Activated T-helper 17 cell treated with anti-CD3 and anti-CD28 coated beads, Interleukin-2, amount 50 U/mL, for 72 hours (primary cell): Measurements from ENCODE around the gene LAIR2. TPM values are rescaled to one million over a fixed set of nuclear protein-coding genes. Genes with fewer than 3 reads are reported as not detected.

Experiments used
- ATAC-seq: fragments of 150-1000 bp; cut with Tn5 transposase; replicated peaks from 2 replicates; pipeline ENCODE4 v1.10.0; 2021; ENCODE audit warnings: mild to moderate bottlenecking, moderate library complexity
- H3K27ac Mint-ChIP-seq: one replicate; pipeline ENCODE4 v1.8.0; 2022; ENCODE audit warnings: mixed read lengths
- H3K27me3 Mint-ChIP-seq: one replicate; pipeline ENCODE4 v1.8.0; 2022; ENCODE audit warnings: mixed read lengths
- H3K36me3 Mint-ChIP-seq: one replicate; pipeline ENCODE4 v1.8.0; 2022; ENCODE audit warnings: low read depth, mild to moderate bottlenecking, mixed read lengths
- H3K4me1 Mint-ChIP-seq: one replicate; pipeline ENCODE4 v1.8.0; 2022; ENCODE audit warnings: mixed read lengths
- H3K4me3 Mint-ChIP-seq: one replicate; pipeline ENCODE4 v1.8.0; 2022; ENCODE audit warnings: mild to moderate bottlenecking, mixed read lengths
- H3K9me3 Mint-ChIP-seq: one replicate; pipeline ENCODE4 v1.8.0; 2022; ENCODE audit warnings: mixed read lengths
- total RNA-seq, 2 donors: library from RNA; stranded (reverse); gene quantifications; one replicate each; pipeline ENCODE4 v1.2.3, GENCODE V29; 2022

Gene LAIR2
- total RNA-seq: under 1 TPM in 1 of 2 donors, not detected in 1; 0.66 TPM

DNA sequence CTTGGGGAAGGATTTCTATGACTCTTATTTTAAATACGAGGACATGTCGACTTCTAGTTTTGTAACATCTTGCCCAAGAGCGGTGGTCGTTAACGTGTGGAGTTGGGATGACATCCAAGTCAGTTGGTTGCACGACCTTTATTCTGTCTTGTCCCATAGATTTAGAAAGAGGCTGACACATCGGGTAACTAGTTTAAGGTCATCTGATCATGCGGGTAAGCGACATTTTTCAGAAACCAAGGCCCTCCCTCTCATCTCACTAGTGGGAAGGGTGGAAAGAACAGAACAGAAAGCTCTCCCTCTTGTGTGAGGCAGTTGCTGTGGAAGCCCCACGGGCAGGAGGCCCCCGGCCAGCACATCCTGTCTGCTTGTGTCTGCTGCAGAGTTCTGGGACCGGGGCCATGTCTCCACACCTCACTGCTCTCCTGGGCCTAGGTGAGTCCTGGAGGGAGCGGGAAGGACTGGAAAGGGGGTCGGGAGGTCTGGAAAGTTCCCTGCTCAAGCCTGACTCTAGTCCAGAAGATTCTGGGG, at the start of gene LAIR2:
LAIR2 (plus strand) TSS at position 314 of the 531 bp plus-strand sequence; CDS start at position 402, 88 bp downstream.
- Mint-ChIP-seq H3K4me3 (no peak within 1 kb of the TSS), H3K4me1 (peaks cover 8% of the 10 kb centered on the region), H3K9me3 (no peaks in the 10 kb centered on the region), H3K36me3 (no peaks in the 10 kb centered on the region), H3K27ac (no peak within 1 kb of the TSS), H3K27me3 (peaks cover 22% of the 10 kb centered on the region)
- peak; percentile 15 for ATAC-seq

GRCh38 chr19:54453921-54454780, 48.5 kb upstream of the LAIR2 start:
- peaks cover 97% of the 10 kb centered on the region for H3K36me3 Mint-ChIP-seq
- H3K27ac Mint-ChIP-seq: no peak overlapping the region
- no peaks in the 10 kb centered on the region for H3K27me3 Mint-ChIP-seq
- H3K9me3 Mint-ChIP-seq: no peaks in the 10 kb centered on the region
- no peak for ATAC-seq
- peaks cover 29% of the 10 kb centered on the region for H3K4me1 Mint-ChIP-seq
- H3K4me3 Mint-ChIP-seq: no peak overlapping the region

DNA sequence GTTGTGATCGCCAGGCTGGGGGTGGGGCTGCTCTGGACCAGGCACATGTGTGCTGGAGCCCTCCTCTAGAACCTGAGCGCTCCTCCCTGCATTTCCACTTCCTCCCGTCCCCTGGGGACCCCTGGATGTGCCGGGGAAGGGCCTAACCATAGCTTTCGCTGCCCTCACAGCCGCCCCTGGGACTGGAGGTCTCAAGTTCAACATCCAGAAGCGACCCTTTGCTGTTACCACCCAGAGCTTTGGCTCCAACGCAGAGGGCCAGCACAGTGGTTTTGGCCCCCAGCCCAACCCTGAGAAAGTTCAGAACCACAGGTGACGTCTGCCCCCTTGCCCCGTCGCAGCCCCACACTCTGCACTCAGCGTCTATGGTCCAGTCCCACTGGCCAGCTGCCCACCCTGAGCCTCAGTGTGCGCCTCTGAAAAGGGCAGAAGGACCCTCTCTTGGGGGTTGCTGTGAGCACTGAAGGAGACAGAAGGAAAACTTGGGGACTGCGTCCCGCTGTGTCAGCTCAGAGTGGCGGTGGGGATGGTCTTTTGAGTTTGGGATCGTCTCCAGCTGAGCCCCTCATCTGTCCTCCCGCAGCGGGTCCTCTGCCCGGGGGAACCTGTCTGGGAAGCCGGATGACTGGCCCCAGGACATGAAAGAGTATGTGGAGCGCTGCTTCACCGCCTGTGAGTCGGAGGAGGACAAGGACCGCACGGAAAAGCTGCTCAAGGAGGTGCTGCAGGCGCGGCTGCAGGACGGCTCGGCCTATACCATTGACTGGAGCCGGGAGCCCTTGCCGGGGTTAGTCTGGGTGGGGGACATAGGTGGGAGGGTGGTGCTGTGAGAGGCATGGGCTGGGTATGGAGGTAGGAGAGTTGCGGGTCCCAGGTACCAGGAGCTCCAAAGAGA, 47.6 kb upstream of the LAIR2 start:
- H3K4me3 Mint-ChIP-seq: no peak overlapping the region
- peaks cover 97% of the 10 kb centered on the region for H3K36me3 Mint-ChIP-seq
- H3K27me3 Mint-ChIP-seq: no peaks in the 10 kb centered on the region
- H3K9me3 Mint-ChIP-seq: no peaks in the 10 kb centered on the region
- H3K4me1 Mint-ChIP-seq: peaks cover 34% of the 10 kb centered on the region
- H3K27ac Mint-ChIP-seq: no peak overlapping the region
- no peak for ATAC-seq

DNA sequence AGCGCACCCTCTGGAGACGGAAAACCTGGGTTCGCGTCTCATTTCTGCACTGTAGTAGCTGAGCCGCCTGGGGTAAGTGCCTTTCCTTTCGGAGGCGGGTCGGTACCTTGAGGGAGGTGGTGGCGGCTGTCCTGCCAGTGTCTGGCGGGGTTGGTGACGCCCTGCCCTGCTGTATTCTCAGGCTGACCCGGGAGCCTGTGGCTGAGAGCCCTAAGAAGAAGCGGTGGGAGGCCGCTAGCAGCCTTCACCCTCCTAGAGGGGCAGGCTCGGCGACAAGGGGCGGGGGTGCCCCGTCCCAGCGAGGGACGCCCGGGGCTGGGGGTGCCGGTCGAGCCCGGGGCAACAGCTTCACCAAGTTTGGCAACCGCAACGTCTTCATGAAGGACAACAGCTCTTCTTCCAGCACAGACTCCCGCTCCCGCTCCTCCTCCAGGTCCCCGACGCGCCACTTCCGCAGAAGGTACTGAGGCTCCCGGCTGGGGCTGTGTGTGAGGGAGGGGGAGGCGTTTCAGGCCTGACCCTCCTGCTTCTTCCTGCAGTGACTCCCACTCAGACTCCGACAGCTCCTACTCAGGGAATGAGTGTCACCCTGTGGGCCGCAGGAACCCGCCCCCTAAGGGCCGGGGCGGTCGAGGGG, 46.7 kb upstream of the LAIR2 start:
- peaks cover 27% of the 10 kb centered on the region for H3K4me1 Mint-ChIP-seq
- no peaks in the 10 kb centered on the region for H3K9me3 Mint-ChIP-seq
- no peak for ATAC-seq
- no peak overlapping the region for H3K4me3 Mint-ChIP-seq
- peaks cover 93% of the 10 kb centered on the region for H3K36me3 Mint-ChIP-seq
- no peak overlapping the region for H3K27ac Mint-ChIP-seq
- H3K27me3 Mint-ChIP-seq: no peaks in the 10 kb centered on the region

DNA sequence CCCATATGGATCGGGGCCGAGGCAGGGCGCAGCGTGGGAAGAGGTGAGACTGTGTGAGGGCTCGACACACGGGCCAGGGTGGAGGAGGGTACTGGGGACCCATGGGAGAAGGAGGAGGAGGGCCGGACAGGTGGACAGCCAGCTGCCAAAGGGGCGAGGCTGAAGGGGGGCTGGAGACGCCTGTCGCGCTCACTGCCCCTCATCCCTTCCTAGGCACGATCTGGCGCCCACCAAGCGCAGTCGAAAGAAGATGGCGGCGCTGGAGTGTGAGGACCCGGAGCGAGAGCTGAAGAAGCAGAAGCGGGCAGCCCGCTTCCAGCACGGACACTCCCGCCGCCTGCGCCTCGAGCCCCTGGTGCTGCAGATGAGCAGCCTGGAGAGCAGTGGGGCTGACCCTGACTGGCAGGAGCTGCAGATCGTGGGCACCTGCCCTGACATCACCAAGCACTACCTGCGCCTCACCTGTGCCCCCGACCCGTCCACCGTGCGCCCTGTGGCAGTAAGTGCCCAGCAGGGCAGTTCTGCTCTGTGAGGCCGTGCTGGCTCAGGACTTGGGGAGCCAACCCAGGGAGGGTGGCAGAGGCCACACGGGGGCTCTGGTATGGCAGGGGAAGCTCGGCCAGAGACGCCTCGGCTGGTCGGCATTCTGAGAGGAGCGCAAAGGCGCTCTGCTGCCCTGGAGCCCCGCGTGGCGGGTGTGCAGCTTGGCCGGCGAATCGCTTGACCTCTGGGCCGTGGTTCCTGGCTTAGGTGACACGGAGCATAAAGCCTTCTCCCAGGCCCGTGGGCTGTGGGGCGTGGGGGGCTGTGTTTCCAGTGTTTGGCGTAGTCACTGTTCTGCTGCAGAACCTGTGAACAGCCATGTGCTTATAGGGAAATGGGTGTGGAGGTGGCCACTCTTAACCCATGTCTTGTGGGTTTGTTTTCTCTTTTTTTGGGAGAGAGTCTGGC, 45.9 kb upstream of the LAIR2 start:
- peaks cover 93% of the 10 kb centered on the region for H3K36me3 Mint-ChIP-seq
- H3K4me1 Mint-ChIP-seq: peaks cover 26% of the 10 kb centered on the region
- ATAC-seq: no peak
- no peaks in the 10 kb centered on the region for H3K27me3 Mint-ChIP-seq
- no peak overlapping the region for H3K27ac Mint-ChIP-seq
- no peaks in the 10 kb centered on the region for H3K9me3 Mint-ChIP-seq
- no peak overlapping the region for H3K4me3 Mint-ChIP-seq

DNA sequence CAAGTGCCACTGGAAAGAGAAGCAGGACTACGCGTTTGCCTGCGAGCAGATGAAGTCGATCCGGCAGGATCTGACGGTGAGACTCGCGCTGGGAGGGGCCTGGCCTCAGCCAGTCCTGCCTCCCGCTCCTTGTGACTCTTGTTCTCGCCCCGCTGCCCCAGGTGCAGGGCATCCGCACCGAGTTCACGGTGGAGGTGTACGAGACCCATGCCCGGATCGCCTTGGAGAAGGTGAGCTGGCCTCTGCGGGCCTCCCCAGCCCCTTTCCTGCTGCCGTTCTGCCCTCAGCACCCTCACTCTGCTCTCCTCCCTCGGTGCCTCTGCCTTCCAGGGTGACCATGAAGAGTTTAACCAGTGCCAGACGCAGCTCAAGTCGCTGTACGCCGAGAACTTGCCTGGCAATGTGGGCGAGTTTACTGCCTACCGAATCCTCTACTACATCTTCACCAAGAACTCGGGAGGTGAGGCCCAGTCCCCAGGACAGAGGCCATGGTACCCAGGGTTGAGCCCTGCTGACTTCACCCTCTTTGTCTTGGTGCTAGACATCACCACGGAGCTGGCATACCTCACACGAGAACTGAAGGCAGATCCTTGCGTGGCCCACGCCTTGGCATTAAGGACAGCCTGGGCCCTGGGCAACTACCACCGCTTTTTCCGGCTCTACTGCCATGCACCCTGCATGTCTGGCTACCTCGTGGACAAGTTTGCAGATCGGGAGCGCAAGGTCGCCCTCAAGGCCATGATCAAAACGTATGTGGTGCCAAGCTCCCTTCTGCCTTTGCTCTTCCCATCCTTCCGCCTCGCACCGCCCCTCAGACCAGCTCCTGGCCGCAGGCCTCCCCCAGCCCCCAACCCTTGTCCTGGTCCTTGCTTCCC, 44.6 kb upstream of the LAIR2 start:
- H3K4me1 Mint-ChIP-seq: peaks cover 27% of the 10 kb centered on the region
- ATAC-seq: no peak
- H3K9me3 Mint-ChIP-seq: no peaks in the 10 kb centered on the region
- no peaks in the 10 kb centered on the region for H3K27me3 Mint-ChIP-seq
- peak overlapping the region; percentile 68 for H3K27ac Mint-ChIP-seq
- H3K4me3 Mint-ChIP-seq: no peak overlapping the region
- H3K36me3 Mint-ChIP-seq: peaks cover 87% of the 10 kb centered on the region

GRCh38 chr19:54458648-54459281, 43.9 kb upstream of the LAIR2 start:
- H3K36me3 Mint-ChIP-seq: peaks cover 84% of the 10 kb centered on the region
- no peak for ATAC-seq

DNA sequence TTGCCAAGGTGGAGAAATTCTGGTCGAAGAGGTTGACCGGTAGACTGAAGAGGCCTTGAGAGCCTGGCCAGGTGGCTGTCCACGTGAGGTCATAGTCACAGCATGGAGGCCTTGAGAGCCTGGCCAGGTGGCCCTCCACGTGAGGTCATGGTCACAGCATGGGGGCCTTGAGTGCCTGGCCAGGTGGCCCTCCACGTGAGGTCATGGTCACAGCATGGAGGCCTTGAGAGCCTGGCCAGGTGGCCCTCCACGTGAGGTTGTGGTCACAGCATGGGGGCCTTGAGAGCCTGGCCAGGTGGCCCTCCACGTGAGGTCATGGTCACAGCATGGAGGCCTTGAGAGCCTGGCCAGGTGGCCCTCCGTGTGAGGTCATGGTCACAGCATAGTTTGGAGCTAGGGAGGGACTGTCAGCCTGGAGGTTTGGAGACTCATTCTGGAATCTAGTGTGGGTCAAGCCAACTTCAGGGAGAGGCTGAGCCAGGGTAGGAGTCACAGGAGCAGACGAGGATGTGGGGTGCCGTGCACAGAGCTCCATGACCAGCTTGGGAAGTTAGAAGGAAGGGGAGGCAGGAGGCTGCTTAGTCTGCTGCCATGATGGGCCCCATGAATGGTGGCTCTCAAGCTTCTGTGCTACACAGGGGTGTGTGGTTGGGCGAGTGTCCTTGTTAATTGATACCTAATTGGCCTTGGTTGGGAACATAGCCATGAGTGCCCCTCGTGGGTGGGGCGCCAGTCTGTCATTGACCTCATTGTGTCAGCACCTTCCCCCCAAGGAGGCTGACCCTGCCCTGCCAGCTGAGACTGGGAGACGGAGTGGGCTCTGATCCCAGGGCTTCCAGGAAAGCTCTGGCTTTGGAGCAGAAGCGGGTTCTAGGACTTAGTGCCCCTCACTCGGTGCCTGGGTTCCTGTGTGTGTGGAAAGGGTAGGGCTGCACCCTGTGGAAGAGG, 43.1 kb upstream of the LAIR2 start:
- no peak for ATAC-seq
- no peaks in the 10 kb centered on the region for H3K9me3 Mint-ChIP-seq
- peaks cover 84% of the 10 kb centered on the region for H3K36me3 Mint-ChIP-seq
- H3K27ac Mint-ChIP-seq: peak overlapping the region; percentile 68
- H3K27me3 Mint-ChIP-seq: no peaks in the 10 kb centered on the region
- peak overlapping the region; percentile 25 for H3K4me3 Mint-ChIP-seq
- peaks cover 23% of the 10 kb centered on the region for H3K4me1 Mint-ChIP-seq

More at GRCh38 chr19:54458648-54459281, 43.9 kb upstream of the LAIR2 start:
- Mint-ChIP-seq H3K27me3 (no peaks in the 10 kb centered on the region), H3K27ac (peak overlapping the region; percentile 68), H3K4me3 (no peak overlapping the region), H3K9me3 (no peaks in the 10 kb centered on the region), H3K4me1 (peaks cover 23% of the 10 kb centered on the region)

GRCh38 chr19:54460230-54461005, 42.2 kb upstream of the LAIR2 start:
- H3K4me3 Mint-ChIP-seq: no peak overlapping the region
- H3K4me1 Mint-ChIP-seq: peaks cover 23% of the 10 kb centered on the region
- no peaks in the 10 kb centered on the region for H3K9me3 Mint-ChIP-seq
- H3K36me3 Mint-ChIP-seq: peaks cover 76% of the 10 kb centered on the region
- H3K27ac Mint-ChIP-seq: no peak overlapping the region
- H3K27me3 Mint-ChIP-seq: no peaks in the 10 kb centered on the region
- no peak for ATAC-seq

GRCh38 chr19:54461210-54461609, 41.4 kb upstream of the LAIR2 start:
- H3K4me3 Mint-ChIP-seq: peak overlapping the region; percentile 89
- H3K9me3 Mint-ChIP-seq: no peaks in the 10 kb centered on the region
- peak overlapping the region; percentile 63 for H3K27ac Mint-ChIP-seq
- H3K36me3 Mint-ChIP-seq: peaks cover 68% of the 10 kb centered on the region
- ATAC-seq: no peak
- H3K27me3 Mint-ChIP-seq: no peaks in the 10 kb centered on the region
- H3K4me1 Mint-ChIP-seq: peaks cover 23% of the 10 kb centered on the region

GRCh38 chr19:54461613-54462012, 41.0 kb upstream of the LAIR2 start:
- Mint-ChIP-seq H3K27ac (peak overlapping the region; percentile 63), H3K4me1 (peaks cover 23% of the 10 kb centered on the region)

More at GRCh38 chr19:54461613-54462012, 41.0 kb upstream of the LAIR2 start:
- H3K4me3 Mint-ChIP-seq: peak overlapping the region; percentile 89
- H3K27me3 Mint-ChIP-seq: no peaks in the 10 kb centered on the region
- no peaks in the 10 kb centered on the region for H3K9me3 Mint-ChIP-seq
- H3K36me3 Mint-ChIP-seq: peaks cover 64% of the 10 kb centered on the region
- no peak for ATAC-seq
